Measurements from ENCODE around the gene MGAT3. TPM values are rescaled to one million over a fixed set of nuclear protein-coding genes. Genes with fewer than 3 reads are reported as not detected.

Gene MGAT3
- total and polyA plus RNA-seq, 2 of the 13 experiments (the other 11 are each of a cell fraction or from before 2014, with no cell fraction given) = 0.11 to 0.15 TPM

- TF ChIP-seq, protein P1, sequence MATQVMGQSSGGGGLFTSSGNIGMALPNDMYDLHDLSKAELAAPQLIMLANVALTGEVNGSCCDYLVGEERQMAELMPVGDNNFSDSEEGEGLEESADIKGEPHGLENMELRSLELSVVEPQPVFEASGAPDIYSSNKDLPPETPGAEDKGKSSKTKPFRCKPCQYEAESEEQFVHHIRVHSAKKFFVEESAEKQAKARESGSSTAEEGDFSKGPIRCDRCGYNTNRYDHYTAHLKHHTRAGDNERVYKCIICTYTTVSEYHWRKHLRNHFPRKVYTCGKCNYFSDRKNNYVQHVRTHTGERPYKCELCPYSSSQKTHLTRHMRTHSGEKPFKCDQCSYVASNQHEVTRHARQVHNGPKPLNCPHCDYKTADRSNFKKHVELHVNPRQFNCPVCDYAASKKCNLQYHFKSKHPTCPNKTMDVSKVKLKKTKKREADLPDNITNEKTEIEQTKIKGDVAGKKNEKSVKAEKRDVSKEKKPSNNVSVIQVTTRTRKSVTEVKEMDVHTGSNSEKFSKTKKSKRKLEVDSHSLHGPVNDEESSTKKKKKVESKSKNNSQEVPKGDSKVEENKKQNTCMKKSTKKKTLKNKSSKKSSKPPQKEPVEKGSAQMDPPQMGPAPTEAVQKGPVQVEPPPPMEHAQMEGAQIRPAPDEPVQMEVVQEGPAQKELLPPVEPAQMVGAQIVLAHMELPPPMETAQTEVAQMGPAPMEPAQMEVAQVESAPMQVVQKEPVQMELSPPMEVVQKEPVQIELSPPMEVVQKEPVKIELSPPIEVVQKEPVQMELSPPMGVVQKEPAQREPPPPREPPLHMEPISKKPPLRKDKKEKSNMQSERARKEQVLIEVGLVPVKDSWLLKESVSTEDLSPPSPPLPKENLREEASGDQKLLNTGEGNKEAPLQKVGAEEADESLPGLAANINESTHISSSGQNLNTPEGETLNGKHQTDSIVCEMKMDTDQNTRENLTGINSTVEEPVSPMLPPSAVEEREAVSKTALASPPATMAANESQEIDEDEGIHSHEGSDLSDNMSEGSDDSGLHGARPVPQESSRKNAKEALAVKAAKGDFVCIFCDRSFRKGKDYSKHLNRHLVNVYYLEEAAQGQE (IDR thresholded peaks at IDR 0.05; ENCODE audit: borderline replicate concordance in 1 of 2, low read depth in 1 of 2, low read length in 2 of 2) = peak in 1 of 2 experiments; percentile 74; a peak in 1 of 4 replicates
- TF ChIP-seq ZNF317 (CRISPR knock-in tag; IDR thresholded peaks at IDR 0.05) (no peak), ZNF430 (CRISPR knock-in tag; IDR thresholded peaks at IDR 0.05) (peak; percentile 77; the same call in 1 of the 2 replicates), CBX5 (CRISPR knock-in tag; IDR thresholded peaks at IDR 0.05; ENCODE audit: borderline replicate concordance) (peak; percentile 77; the same call in 1 of the 2 replicates), ZSCAN30 (CRISPR knock-in tag; IDR thresholded peaks at IDR 0.05) (no peak; the same call in 1 of the 2 replicates), NFRKB (IDR thresholded peaks at IDR 0.05) (peak; percentile 99), ZNF782 (CRISPR knock-in tag; IDR thresholded peaks at IDR 0.05; ENCODE audit: borderline replicate concordance) (0 out of 2 replicates have a peak, but pooled peaks have one; percentile 73), PITX1 (CRISPR knock-in tag; IDR thresholded peaks at IDR 0.05) (no peak), SP2 (CRISPR knock-in tag; IDR thresholded peaks at IDR 0.05) (0 out of 2 replicates have a peak, but pooled peaks have one; percentile 33), RCOR2 (CRISPR knock-in tag; IDR thresholded peaks at IDR 0.05) (no peak), NFKB2 (CRISPR knock-in tag; IDR thresholded peaks at IDR 0.05; ENCODE audit: borderline replicate concordance) (peak; percentile 93), IRF2 (CRISPR knock-in tag; IDR thresholded peaks at IDR 0.05) (peak; percentile 65), ZNF234 (CRISPR knock-in tag; conservative IDR thresholded peaks at IDR 0.05) (no peak), SIN3A (IDR thresholded peaks at IDR 0.05; ENCODE audit: borderline replicate concordance, low read depth, low read length) (peak; percentile 64; the same call in 1 of the 2 replicates), THYN1 (CRISPR knock-in tag; IDR thresholded peaks at IDR 0.05; ENCODE audit: borderline replicate concordance, low read depth) (no peak), ZNF296 (CRISPR knock-in tag; conservative IDR thresholded peaks at IDR 0.05) (peak; percentile 91), ZNF24 (IDR thresholded peaks at IDR 0.05) (no peak), DRAP1 (CRISPR knock-in tag; IDR thresholded peaks at IDR 0.05) (peak; percentile 83), ZNF841 (CRISPR knock-in tag; IDR thresholded peaks at IDR 0.05; ENCODE audit: borderline replicate concordance) (peak; percentile 88), YEATS4 (CRISPR knock-in tag; IDR thresholded peaks at IDR 0.05; ENCODE audit: borderline replicate concordance) (peak; percentile 85)
- TF ChIP-seq, protein P2, sequence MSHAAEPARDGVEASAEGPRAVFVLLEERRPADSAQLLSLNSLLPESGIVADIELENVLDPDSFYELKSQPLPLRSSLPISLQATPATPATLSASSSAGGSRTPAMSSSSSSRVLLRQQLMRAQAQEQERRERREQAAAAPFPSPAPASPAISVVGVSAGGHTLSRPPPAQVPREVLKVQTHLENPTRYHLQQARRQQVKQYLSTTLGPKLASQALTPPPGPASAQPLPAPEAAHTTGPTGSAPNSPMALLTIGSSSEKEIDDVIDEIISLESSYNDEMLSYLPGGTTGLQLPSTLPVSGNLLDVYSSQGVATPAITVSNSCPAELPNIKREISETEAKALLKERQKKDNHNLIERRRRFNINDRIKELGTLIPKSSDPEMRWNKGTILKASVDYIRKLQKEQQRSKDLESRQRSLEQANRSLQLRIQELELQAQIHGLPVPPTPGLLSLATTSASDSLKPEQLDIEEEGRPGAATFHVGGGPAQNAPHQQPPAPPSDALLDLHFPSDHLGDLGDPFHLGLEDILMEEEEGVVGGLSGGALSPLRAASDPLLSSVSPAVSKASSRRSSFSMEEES (CRISPR knock-in tag; IDR thresholded peaks at IDR 0.05) = peak; percentile 88
- TF ChIP-seq, protein P3, sequence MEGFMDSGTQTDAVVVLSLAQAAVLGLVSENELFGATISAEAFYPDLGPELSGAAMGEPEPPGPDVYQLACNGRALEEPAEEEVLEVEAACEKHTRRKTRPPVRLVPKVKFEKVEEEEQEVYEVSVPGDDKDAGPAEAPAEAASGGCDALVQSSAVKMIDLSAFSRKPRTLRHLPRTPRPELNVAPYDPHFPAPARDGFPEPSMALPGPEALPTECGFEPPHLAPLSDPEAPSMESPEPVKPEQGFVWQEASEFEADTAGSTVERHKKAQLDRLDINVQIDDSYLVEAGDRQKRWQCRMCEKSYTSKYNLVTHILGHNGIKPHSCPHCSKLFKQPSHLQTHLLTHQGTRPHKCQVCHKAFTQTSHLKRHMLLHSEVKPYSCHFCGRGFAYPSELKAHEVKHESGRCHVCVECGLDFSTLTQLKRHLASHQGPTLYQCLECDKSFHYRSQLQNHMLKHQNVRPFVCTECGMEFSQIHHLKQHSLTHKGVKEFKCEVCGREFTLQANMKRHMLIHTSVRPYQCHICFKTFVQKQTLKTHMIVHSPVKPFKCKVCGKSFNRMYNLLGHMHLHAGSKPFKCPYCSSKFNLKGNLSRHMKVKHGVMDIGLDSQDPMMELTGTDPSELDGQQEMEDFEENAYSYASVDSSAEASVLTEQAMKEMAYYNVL (CRISPR knock-in tag; IDR thresholded peaks at IDR 0.05; ENCODE audit: borderline replicate concordance) = no peak
These were observed 63.7 kb downstream of the MGAT3 start, which contains the start of gene ATF4 (continued) for GRCh38 chr22:39520226-39521105.
